A172 (cell line): ENCODE data around the gene ATN1. TPM values are rescaled to one million over a fixed set of nuclear protein-coding genes. Genes with fewer than 3 reads are reported as not detected.

ENCODE experiments used
- DNase-seq: peaks from one replicate; pipeline ENCODE4 v3.0.0-alpha.2; 2015; ENCODE audit warnings: low spot score
- total RNA-seq: library from RNA; depleted of rRNA; stranded (reverse); fragments of >200 nt; shearing (Covaris generic); gene quantifications from 2 replicates; pipeline ENCODE4 v1.2.3, GENCODE V29; 2014

The ATN1 gene
- total RNA-seq, 1 experiment from 2014 or later, result 6.6 TPM

DNA sequence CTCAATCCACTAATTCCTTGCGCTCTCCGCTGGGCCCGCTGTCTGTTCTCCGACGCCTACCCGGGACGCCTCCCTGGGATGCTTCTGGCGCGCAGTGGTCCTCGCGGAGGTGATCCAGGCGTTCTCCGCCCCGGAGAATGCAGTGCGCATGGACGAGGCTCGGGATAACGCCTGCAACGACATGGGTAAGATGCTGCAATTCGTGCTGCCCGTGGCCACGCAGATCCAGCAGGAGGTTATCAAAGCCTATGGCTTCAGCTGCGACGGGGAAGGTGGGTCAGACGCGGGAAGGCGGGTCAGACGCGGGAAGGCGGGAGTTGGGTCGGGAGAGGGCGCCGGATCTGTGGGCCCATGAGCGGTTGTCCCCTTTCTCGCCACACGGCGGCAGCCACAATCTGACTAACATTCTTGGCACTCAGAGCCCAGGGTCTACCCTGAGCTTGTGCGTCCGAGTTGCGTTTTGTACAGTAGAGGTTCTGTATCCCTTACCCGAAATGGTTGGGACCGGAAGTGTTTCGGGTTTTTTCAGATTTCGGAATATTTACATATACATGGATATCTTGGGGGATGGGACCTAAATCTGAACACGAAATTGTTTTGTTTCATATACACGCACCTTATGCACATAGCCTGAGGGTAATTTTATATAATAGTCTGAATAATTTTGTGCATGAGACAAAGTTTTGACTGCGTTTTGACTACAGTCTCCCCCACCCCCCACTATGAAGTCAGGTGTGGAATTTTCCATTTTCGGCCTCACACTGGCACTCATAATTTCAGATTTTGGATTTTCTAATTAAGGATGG, 16.8 kb downstream of the ATN1 start:
- DNase-seq, result peak; percentile 38

GRCh38 chr12:6945613-6946012, 17.9 kb downstream of the ATN1 start:
- no peak for DNase-seq

- DNase-seq, result no peak
Observed at GRCh38 chr12:6946033-6946919, 18.5 kb downstream of the ATN1 start.

DNA sequence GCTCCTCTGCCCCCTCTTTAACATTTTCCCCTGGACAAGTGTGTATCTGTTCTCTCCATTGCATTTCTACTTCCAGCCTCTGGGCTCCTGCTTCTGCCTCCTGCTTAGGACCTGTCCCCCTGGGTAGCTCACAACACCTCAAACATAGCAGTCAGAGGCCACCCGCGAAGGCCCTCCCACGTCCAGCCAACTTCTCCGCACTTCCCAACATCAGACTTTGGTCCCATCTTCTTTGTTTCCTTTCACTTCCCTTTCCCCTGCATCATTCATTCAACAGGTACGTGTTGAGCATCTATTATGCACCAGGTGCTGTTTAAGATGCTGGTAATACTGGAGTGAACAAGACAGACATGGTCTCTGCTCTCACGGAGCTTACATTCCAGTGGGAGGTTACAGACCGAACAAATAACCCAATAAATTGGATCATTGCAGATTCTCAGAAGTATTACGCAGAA, 19.2 kb downstream of the ATN1 start:
- DNase-seq, result no peak

GRCh38 chr12:6947615-6948014, 19.9 kb downstream of the ATN1 start:
- no peak for DNase-seq

GRCh38 chr12:6948873-6949594, 21.3 kb downstream of the ATN1 start:
- no peak for DNase-seq

GRCh38 chr12:6950401-6950801, 22.6 kb downstream of the ATN1 start:
- DNase-seq, result no peak

- no peak for DNase-seq
Observed at GRCh38 chr12:6950811-6951540, 23.2 kb downstream of the ATN1 start, which contains the start of gene PTPN6. Gene PTPN6 (plus strand): TSS chr12:6951356. CDS start chr12:6951513, 157 bp downstream.

DNA sequence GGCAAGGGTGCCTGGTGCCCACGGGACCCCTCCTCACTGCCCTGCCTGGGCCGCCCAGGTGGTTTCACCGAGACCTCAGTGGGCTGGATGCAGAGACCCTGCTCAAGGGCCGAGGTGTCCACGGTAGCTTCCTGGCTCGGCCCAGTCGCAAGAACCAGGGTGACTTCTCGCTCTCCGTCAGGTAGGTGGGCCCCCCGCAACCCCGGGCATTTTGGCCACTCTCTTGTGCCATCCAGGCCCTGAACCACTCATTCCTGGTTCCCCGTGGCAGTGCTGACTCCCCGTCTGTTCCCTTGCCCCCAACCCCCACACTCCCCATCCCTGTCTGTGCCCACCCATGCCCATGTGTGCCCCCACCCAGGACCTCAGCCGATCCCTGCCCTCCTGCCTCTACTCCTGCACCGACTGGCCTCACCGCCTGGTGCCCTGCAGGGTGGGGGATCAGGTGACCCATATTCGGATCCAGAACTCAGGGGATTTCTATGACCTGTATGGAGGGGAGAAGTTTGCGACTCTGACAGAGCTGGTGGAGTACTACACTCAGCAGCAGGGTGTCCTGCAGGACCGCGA, 23.9 kb downstream of the ATN1 start:
- no peak for DNase-seq

- no peak for DNase-seq
Observed at GRCh38 chr12:6952121-6952862, 24.5 kb downstream of the ATN1 start.

DNA sequence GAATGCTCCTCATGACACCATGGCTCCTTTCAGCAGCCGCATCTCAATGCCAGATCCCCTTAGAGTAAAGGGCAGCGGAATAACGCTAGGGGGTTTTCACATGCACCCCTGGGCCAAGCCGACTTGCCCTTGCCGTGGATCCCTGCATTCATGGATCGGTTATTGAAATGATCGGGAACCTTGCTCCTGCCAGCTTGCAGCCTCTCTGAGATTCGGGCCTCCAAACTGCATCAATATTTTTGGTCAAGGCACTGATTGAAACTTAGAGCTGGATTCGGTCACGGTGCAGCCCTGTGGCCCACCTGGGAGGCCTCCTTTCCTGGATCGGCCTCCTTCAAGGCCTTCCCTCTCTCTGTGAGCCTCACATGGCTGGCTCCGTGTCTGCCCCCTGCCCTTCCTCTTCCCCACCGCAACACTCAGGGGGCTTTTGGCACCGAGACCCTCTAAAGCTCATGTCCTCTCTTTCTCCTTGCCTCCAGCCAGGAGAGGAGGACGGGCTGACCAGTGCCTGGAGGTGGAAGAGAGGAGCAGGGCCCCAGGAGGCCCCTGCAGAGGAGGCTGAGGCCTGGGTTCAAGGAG, 25.2 kb downstream of the ATN1 start:
- no peak for DNase-seq

DNA sequence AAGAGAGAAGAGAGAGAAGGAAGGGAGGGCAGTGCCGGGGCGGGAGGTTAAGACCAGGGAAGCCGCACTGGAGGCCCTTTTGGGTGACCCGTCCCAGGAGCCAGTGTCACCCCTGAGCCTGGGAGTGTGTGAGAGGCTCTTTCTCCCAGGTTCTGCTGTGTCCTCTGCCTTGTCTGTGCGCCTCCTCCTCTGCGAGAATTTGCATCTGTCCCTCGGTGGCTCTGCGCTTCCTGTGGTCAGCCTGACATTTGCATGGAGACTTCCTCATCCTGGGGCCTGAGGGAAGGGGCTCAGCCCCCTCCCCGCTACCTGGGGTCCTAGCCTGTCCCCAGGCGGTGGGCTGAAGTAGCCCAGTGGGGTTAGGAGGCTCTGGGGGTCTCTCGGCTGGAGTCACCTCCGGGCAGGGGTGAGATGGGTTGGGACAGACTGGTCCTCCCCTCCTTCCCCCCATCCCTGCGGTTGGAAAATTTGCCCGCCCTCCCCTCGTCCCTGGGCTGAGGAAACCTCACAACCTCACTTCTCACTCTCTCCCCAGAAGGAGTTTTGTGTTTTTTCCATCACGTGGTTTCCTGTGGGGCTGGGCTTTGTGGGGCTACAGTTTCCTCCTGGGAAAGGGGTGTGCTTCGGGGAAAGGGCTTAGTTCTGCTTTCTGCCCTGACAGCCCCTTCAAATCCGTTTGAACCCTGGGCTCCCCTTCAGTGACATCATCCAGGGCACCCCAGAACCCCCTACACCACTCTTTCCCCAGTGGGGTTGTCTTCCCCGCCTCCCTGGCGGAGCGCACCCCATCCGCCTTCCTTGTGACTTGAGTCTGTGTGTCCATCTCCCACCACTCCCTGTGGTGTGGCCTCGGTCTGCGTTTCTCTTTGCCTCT, 25.9 kb downstream of the ATN1 start:
- no peak for DNase-seq

- DNase-seq, result no peak
Observed at GRCh38 chr12:6954316-6955107, 26.8 kb downstream of the ATN1 start.

DNA sequence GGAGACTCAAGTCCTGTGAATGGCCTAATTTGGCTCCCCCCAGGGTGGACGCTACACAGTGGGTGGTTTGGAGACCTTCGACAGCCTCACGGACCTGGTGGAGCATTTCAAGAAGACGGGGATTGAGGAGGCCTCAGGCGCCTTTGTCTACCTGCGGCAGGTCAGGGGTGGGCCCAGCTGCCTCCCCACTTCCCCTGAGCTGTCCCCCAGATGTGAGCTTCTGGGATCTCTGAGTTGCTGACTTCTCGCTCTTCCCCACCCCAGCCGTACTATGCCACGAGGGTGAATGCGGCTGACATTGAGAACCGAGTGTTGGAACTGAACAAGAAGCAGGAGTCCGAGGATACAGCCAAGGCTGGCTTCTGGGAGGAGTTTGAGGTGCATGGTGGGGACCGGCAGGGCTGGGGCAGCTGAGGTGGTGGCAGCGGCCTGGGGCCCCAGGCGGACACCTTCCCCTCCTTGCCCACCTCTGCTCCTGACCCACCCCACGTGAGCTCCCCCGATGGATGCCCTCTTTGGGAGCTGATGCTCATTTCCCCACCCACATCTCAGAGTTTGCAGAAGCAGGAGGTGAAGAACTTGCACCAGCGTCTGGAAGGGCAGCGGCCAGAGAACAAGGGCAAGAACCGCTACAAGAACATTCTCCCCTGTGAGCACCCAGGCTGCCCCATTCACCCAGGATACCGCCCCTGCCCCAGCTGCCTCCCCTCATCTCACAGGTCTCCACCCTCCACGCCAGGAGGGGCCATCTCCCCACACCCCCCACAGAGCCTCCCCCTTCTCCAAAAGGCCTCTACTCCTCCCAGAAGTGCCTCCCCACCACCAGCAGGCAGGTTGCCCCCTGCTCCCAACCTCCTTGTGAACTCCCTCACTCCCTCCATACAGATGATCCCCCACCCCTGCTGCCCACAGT, 27.6 kb downstream of the ATN1 start:
- no peak for DNase-seq

GRCh38 chr12:6956021-6956727, 28.4 kb downstream of the ATN1 start:
- no peak for DNase-seq

DNA sequence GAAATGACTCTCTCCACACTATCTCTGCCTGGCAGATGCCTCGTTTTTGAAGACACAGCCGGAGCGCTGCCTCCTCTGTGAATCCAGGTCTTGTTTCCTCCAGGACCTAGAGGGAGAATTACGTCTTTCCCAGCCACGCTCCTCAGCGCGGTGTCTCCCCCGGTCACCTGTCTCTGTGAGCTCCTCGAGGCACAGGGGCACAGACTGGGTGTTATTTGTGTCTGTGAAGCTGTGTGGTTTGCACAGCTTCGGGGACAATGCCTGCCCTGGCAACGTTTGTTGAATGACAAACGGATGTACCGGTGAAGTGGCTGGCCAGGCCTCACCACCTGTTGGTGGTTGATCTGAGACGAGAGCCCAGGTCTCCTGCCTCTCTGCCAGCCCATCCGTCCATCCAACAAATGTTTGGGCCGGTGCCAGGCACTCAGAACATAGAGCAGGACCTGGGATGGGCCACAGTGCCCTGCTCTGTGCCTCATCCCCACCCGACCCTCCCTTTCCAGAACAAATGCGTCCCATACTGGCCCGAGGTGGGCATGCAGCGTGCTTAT, 29.5 kb downstream of the ATN1 start:
- DNase-seq, result no peak
